Suprapubic skin (tissue), 4 donors: ENCODE results near the gene ABHD18. TPM values are rescaled to one million over a fixed set of nuclear protein-coding genes. Genes with fewer than 3 reads are reported as not detected.
A peak's percentile ranks its signal among the peaks of the same experiment; 100 is the strongest.
"Not testable (repeated sequence)": the region's sequence is repeated elsewhere in the genome, so short reads cannot be mapped to it uniquely, and the experiment has no call there.

ENCODE experiments used
- DNase-seq, 2 donors: peaks; one replicate each; pipeline ENCODE4 v3.0.0-alpha.2; 2019; ENCODE audit warnings: low spot score in 2 of 2
- H3K27ac ChIP-seq: fragments of 200-600 bp; sonication (generic); one replicate; pipeline ENCODE4 v1.5.1; 2019
- H3K27me3 ChIP-seq: fragments of 200-600 bp; sonication (generic); one replicate; pipeline ENCODE4 v1.5.1; 2019
- H3K36me3 ChIP-seq: fragments of 200-600 bp; sonication (generic); one replicate; pipeline ENCODE4 v1.5.1; 2019
- H3K4me1 ChIP-seq: fragments of 200-600 bp; sonication (generic); one replicate; pipeline ENCODE4 v1.5.1; 2019
- H3K4me3 ChIP-seq: fragments of 200-600 bp; sonication (generic); one replicate; pipeline ENCODE4 v1.5.1; 2019; ENCODE audit warnings: mild to moderate bottlenecking
- H3K9me3 ChIP-seq: fragments of 200-600 bp; sonication (generic); one replicate; pipeline ENCODE4 v1.5.1; 2019
- CTCF ChIP-seq, 2 donors: fragments of 200-600 bp in 1 of 2; fragments of 450-650 bp in 1 of 2; sonication (generic) in 1 of 2; IDR thresholded peaks; one replicate each; pipeline ENCODE4 v1.5.1; 2016 to 2019; ENCODE audit warnings: antibody characterized with exemption in 2 of 2, mild to moderate bottlenecking in 1 of 2, moderate library complexity in 1 of 2
- EP300 ChIP-seq: sonication (generic); formaldehyde crosslinking; IDR thresholded peaks from one replicate; pipeline ENCODE4 v1.6.1; 2017; ENCODE audit warnings: antibody characterized with exemption
- POLR2A ChIP-seq, 2 donors: fragments of 450-650 bp; IDR thresholded peaks; one replicate each; pipeline ENCODE4 v1.6.1; 2017; ENCODE audit warnings: antibody characterized with exemption in 2 of 2, mild to moderate bottlenecking in 2 of 2, moderate library complexity in 2 of 2
- POLR2AphosphoS5 ChIP-seq, 3 donors: sonication (generic); formaldehyde crosslinking; IDR thresholded peaks; one replicate each; pipeline ENCODE4 v1.6.1; 2017; ENCODE audit warnings: antibody characterized with exemption in 3 of 3
- WGBS: methylation state at CpG from one replicate; pipeline ENCODE4 v1.1.5; 2018; 5-methylcytosine and 5-hydroxymethylcytosine counted together
- total RNA-seq, 4 donors: library from RNA; depleted of rRNA; stranded (reverse); fragments of >200 nt; gene quantifications; one replicate each; pipeline ENCODE4 v1.1.0, GENCODE V29; 2016

ABHD18 gene
- total RNA-seq, 4 donors from 2014 or later, result 5.5 to 17.8 (median 10.3) TPM

GRCh38 chr4:127965803-127966175 is 583 bp downstream of the ABHD18 start:
- Histone ChIP-seq H3K27me3 (no peaks in the 10 kb centered on the region), H3K4me3 (peak overlapping the region; percentile 98), H3K36me3 (no peaks in the 10 kb centered on the region), H3K27ac (peak overlapping the region; percentile 97), H3K4me1 (peaks cover 26% of the 10 kb centered on the region), H3K9me3 (no peaks in the 10 kb centered on the region)
- WGBS, result 0% methylated on average over 7 of the region's 15 CpGs
- DNase-seq, result no peak
- TF ChIP-seq POLR2A (IDR thresholded peaks at IDR 0.05) (no peak), POLR2AphosphoS5 (IDR thresholded peaks at IDR 0.05) (no peak), CTCF (IDR thresholded peaks at IDR 0.05) (no peak), EP300 (no peak)

DNA sequence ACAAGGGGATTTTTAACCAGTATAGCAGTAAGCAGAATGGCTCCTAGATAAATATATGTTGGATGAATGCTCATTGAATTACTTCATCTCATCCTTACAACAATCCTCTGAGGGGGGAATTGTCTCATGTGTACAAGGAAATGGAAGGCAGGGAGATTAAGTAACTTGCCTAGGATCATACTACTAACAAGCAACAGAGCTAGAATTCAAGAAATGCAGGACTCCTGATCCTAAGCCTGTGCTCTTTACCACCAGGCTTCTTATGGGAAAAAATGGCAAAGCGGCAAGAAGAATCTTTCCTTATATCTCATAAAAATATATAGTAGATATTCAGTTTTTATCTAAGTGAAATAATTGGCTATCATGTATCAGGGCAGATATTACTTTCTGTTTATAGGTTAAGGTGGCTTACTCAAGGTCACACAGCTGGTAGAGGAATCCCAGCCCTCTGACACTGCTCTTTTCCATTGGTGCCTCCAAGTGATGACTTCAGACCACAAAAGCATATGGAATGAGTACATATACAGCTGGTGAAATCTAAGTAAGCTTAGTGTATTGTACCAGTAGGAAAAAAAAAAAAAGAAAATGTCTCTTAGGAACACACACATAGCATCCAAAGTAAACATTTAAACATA is 2.1 kb downstream of the ABHD18 start:
- peaks cover 26% of the 10 kb centered on the region for H3K4me1 ChIP-seq
- no peaks in the 10 kb centered on the region for H3K9me3 ChIP-seq
- no peak overlapping the region for H3K4me3 ChIP-seq
- H3K27ac ChIP-seq, result no peak overlapping the region
- WGBS, result 95% methylated on average over 1 of the region's 1 CpG
- TF ChIP-seq EP300, result no peak
- no peaks in the 10 kb centered on the region for H3K27me3 ChIP-seq
- DNase-seq, result no peak
- H3K36me3 ChIP-seq, result no peaks in the 10 kb centered on the region

DNA sequence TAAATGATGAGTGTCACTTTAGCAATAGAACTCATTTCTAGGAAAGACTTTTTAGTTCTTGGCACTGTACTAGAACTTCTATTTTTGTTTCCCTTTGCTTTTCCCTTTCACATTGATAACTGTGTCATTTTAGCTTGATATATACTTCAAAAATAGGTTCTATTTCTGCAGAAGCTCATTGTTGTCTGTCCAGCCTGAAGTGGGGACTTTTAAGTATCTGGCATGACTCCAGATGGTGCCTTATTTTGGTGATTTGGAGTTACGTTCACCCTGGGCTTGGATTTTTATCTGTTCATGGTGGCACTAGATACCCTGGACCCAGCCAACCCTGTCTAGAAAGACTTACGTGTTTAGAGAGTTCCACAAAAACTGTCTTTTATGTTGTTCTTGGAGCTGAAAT is 3.4 kb downstream of the ABHD18 start:
- DNase-seq, result no peak
- Histone ChIP-seq H3K36me3 (no peaks in the 10 kb centered on the region), H3K27me3 (no peaks in the 10 kb centered on the region), H3K27ac (no peak overlapping the region), H3K4me3 (no peak overlapping the region), H3K9me3 (no peaks in the 10 kb centered on the region), H3K4me1 (peaks cover 22% of the 10 kb centered on the region)
- TF ChIP-seq POLR2AphosphoS5 (IDR thresholded peaks at IDR 0.05), result no peak
- TF ChIP-seq EP300, result no peak
- no peak for TF ChIP-seq CTCF (IDR thresholded peaks at IDR 0.05)
- TF ChIP-seq POLR2A (IDR thresholded peaks at IDR 0.05), result no peak
- 71% methylated on average over 2 of the region's 2 CpGs for WGBS

DNA sequence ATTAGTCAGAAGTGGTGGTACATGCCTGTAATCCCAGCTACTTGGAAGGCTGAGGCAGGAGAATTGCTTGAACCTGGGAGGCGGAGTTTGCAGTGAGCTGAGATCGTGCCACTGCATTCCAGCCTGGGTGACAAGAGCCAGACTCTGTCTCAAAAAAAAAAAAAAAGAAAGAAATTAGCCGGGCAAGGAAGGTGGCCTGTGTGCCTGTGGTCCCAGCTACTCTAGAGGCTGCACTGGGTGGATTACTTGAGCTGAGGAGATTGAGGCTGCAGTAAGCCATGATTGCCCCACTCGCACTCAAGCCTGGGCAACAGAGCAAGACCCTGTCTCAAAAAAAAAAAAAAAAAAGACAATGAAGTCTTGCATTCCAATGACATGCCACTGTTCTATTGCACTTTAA is 5.7 kb downstream of the ABHD18 start:
- not testable (repeated sequence) for DNase-seq, H3K27ac ChIP-seq, H3K27me3 ChIP-seq, H3K36me3 ChIP-seq, H3K4me3 ChIP-seq, H3K9me3 ChIP-seq
- H3K4me1 ChIP-seq, result peaks cover 11% of the 10 kb centered on the region
- 81% methylated on average over 4 of the region's 4 CpGs for WGBS

DNA sequence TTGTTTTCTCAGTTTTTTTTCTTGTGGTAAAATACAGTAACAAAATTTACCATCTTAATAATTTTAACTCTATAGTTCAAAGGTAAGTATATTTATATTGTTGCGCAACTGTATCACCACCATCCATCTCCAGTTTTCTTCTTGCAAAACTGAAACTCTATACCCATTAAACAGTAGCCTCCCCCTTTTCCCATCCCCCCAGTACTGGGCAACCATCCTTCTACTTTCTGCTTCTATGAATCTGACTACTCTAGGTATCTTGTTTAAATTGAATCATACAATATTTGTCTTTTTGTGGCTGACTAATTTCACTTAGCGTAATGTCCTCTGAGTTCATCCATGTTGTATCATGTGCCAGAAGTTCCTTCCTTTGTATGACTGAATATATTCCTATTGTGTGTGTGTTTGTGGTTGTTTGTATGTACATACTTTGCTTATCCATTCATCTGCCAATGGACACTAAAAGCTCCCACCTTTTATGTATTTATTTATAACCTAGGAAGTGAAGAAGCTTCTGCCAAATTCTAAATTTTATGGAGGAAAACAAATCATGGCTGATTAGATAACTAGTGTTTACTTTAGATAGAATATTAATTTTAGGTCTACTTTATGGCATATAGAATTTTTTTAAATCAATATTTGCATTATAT is 10.0 kb downstream of the ABHD18 start:
- no peaks in the 10 kb centered on the region for H3K4me1 ChIP-seq
- TF ChIP-seq EP300 (no peak), CTCF (IDR thresholded peaks at IDR 0.05) (no peak), POLR2A (IDR thresholded peaks at IDR 0.05) (no peak), POLR2AphosphoS5 (IDR thresholded peaks at IDR 0.05) (no peak)
- no peaks in the 10 kb centered on the region for H3K27me3 ChIP-seq
- H3K36me3 ChIP-seq, result no peaks in the 10 kb centered on the region
- H3K4me3 ChIP-seq, result no peak overlapping the region
- no peaks in the 10 kb centered on the region for H3K9me3 ChIP-seq
- no peak overlapping the region for H3K27ac ChIP-seq
- WGBS, result 96% methylated on average over 2 of the region's 2 CpGs
- no peak for DNase-seq

DNA sequence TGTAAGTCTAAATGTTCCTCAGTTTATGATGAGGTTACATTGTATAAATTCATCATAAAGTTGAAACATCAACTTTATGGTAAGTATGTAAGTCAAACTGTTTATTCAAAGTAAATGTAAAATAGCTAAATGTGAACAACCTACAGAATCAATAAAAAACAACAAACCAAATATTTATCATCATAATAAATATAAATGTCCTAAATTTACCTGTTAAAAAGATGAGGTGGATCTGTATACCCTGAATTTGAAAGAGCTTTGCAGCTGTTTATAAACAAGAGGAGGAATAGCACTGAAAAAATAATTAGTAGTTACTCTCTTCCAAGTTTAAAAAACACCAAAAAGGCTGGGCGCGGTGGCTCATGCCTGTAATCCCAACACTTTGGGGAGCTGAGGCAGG is 13.7 kb downstream of the ABHD18 start:
- no peak overlapping the region for H3K27ac ChIP-seq
- WGBS, result 98% methylated on average over 2 of the region's 2 CpGs
- no peak for TF ChIP-seq CTCF (IDR thresholded peaks at IDR 0.05)
- no peak for TF ChIP-seq POLR2A (IDR thresholded peaks at IDR 0.05)
- no peak for TF ChIP-seq POLR2AphosphoS5 (IDR thresholded peaks at IDR 0.05)
- H3K36me3 ChIP-seq, result peaks cover 4% of the 10 kb centered on the region
- H3K4me1 ChIP-seq, result no peaks in the 10 kb centered on the region
- H3K9me3 ChIP-seq, result no peaks in the 10 kb centered on the region
- H3K27me3 ChIP-seq, result no peaks in the 10 kb centered on the region
- no peak for DNase-seq
- no peak overlapping the region for H3K4me3 ChIP-seq
